SK-N-SH treated with all-trans-retinoic acid at 6 μM for 48 hours (cell line): Measurements from ENCODE around the gene ARVCF.

ENCODE experiments used
- ATAC-seq: fragments of 200-7000 bp; cut with Tn5 transposase; 3 replicates; pipeline ENCODE4 v1.9.1; 2020; ENCODE audit warnings: mild to moderate bottlenecking, moderate library complexity
- ARNTL ChIP-seq: fragments of 450-650 bp; formaldehyde crosslinking; IDR thresholded peaks from 2 replicates; pipeline ENCODE4 v1.5.0; 2020; ENCODE audit warnings: low read depth, mild to moderate bottlenecking, moderate library complexity, borderline replicate concordance
- BACH2 ChIP-seq: fragments of 250-450 bp; sonication (Bioruptor Pico); IDR thresholded peaks from 2 replicates; pipeline ENCODE4 v1.9.0; 2021; ENCODE audit warnings: mild to moderate bottlenecking, borderline replicate concordance
- CREB5 ChIP-seq: fragments of 250-450 bp; sonication (Bioruptor Pico); IDR thresholded peaks from 2 replicates; pipeline ENCODE4 v1.5.1; 2020; ENCODE audit warnings: low read depth, mild to moderate bottlenecking, moderate library complexity
- CSDC2 ChIP-seq: fragments of 250-450 bp; sonication (Bioruptor Pico); IDR thresholded peaks from 2 replicates; pipeline ENCODE4 v1.5.0; 2020; ENCODE audit warnings: mild to moderate bottlenecking, moderate library complexity
- ESRRG ChIP-seq: fragments of 250-450 bp; sonication (Bioruptor Pico); IDR thresholded peaks from 2 replicates; pipeline ENCODE4 v1.6.1; 2021; ENCODE audit warnings: mild to moderate bottlenecking
- GLIS3 ChIP-seq: fragments of 250-450 bp; sonication (Bioruptor Pico); IDR thresholded peaks from 2 replicates; pipeline ENCODE4 v1.5.0; 2020; ENCODE audit warnings: mild to moderate bottlenecking, moderate library complexity
- ISL1 ChIP-seq: fragments of 250-450 bp; sonication (Bioruptor Pico); IDR thresholded peaks from 2 replicates; pipeline ENCODE4 v2.1.2; 2022; ENCODE audit warnings: mild to moderate bottlenecking, moderate library complexity
- OSR1 ChIP-seq: fragments of 250-450 bp; sonication (Bioruptor Pico); IDR thresholded peaks from 2 replicates; pipeline ENCODE4 v1.8.0; 2022; ENCODE audit warnings: moderate library complexity, mild to moderate bottlenecking, inconsistent platforms
- PATZ1 ChIP-seq: fragments of 250-450 bp; sonication (Bioruptor Pico); IDR thresholded peaks from 2 replicates; pipeline ENCODE4 v1.8.0; 2020; ENCODE audit warnings: mild to moderate bottlenecking, moderate library complexity, borderline replicate concordance
- POU6F1 ChIP-seq: fragments of 250-450 bp; sonication (Bioruptor Pico); IDR thresholded peaks from 2 replicates; pipeline ENCODE4 v1.8.0; 2021; ENCODE audit warnings: low read depth, mild to moderate bottlenecking, moderate library complexity, borderline replicate concordance
- RARB ChIP-seq: fragments of 250-450 bp; sonication (Bioruptor Pico); IDR thresholded peaks from 2 replicates; pipeline ENCODE4 v1.8.0; 2021; ENCODE audit warnings: mild to moderate bottlenecking, moderate library complexity
- SNAI2 ChIP-seq: fragments of 250-450 bp; sonication (Bioruptor Pico); IDR thresholded peaks from 2 replicates; pipeline ENCODE4 v1.5.0; 2020; ENCODE audit warnings: mild to moderate bottlenecking, moderate library complexity
- TCF4 ChIP-seq: fragments of 250-450 bp; sonication (Bioruptor Pico); IDR thresholded peaks from 2 replicates; pipeline ENCODE4 v1.8.0; 2021; ENCODE audit warnings: mild to moderate bottlenecking, moderate library complexity, borderline replicate concordance
- TOX ChIP-seq: fragments of 250-450 bp; sonication (Bioruptor Pico); IDR thresholded peaks from 2 replicates; pipeline ENCODE4 v1.8.0; 2021; ENCODE audit warnings: mild to moderate bottlenecking, moderate library complexity, borderline replicate concordance
- ZC3H10 ChIP-seq: fragments of 250-450 bp; sonication (Bioruptor Pico); IDR thresholded peaks from 2 replicates; pipeline ENCODE4 v1.5.1; 2021; ENCODE audit warnings: mild to moderate bottlenecking, moderate library complexity
- ZFP3 ChIP-seq: fragments of 250-450 bp; sonication (Bioruptor Pico); IDR thresholded peaks from 2 replicates; pipeline ENCODE4 v1.5.0; 2020; ENCODE audit warnings: mild to moderate bottlenecking, moderate library complexity
- ZFP30 ChIP-seq: fragments of 450-650 bp; formaldehyde crosslinking; IDR thresholded peaks from 2 replicates; pipeline ENCODE4 v1.5.0; 2022; ENCODE audit warnings: mild to moderate bottlenecking, moderate library complexity
- ZNF565 ChIP-seq: fragments of 450-650 bp; formaldehyde crosslinking; conservative IDR thresholded peaks from 2 replicates; pipeline ENCODE4 v1.5.0; 2020; ENCODE audit warnings: low read depth, mild to moderate bottlenecking, moderate library complexity
- ZNF70 ChIP-seq: fragments of 450-650 bp; formaldehyde crosslinking; IDR thresholded peaks from 2 replicates; pipeline ENCODE4 v1.5.0; 2020; ENCODE audit warnings: mild to moderate bottlenecking, moderate library complexity
- ZNF8 ChIP-seq: fragments of 450-650 bp; formaldehyde crosslinking; IDR thresholded peaks from 2 replicates; pipeline ENCODE4 v1.5.0; 2020; ENCODE audit warnings: mild to moderate bottlenecking, moderate library complexity
- TF ChIP-seq, protein P1 (sequence below): fragments of 250-450 bp; sonication (Bioruptor Pico); IDR thresholded peaks from 2 replicates; pipeline ENCODE4 v1.5.0; 2020; ENCODE audit warnings: mild to moderate bottlenecking, moderate library complexity

Gene ARVCF

DNA sequence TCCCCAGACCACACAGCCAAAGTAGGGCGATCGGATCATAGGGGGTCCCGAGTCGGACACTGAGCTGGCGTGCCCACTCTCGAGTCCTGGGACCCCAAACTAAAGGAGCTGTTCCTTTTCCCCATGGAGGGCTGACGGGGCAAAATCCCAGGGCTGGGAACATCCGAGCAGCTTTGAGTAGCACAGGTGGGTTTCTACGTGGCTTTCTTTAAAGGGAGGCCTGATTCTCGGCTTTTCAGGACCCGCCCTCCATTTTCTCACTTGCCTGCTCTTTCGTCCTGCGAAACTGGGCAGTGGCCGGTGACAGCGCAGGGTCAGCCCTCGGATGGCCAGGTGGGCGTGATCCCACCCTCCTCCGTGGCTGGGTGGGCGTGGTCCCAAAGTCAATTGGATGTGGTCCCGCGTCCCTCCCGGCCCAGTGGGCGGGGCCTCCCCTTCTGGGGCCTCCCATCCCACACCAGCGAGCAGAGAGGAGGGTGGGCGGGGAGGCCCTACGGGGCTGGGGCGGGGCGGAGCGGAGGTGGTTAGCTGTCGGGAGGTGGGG is 57.5 kb downstream of the ARVCF start (continued):
- TF ChIP-seq, protein P1, sequence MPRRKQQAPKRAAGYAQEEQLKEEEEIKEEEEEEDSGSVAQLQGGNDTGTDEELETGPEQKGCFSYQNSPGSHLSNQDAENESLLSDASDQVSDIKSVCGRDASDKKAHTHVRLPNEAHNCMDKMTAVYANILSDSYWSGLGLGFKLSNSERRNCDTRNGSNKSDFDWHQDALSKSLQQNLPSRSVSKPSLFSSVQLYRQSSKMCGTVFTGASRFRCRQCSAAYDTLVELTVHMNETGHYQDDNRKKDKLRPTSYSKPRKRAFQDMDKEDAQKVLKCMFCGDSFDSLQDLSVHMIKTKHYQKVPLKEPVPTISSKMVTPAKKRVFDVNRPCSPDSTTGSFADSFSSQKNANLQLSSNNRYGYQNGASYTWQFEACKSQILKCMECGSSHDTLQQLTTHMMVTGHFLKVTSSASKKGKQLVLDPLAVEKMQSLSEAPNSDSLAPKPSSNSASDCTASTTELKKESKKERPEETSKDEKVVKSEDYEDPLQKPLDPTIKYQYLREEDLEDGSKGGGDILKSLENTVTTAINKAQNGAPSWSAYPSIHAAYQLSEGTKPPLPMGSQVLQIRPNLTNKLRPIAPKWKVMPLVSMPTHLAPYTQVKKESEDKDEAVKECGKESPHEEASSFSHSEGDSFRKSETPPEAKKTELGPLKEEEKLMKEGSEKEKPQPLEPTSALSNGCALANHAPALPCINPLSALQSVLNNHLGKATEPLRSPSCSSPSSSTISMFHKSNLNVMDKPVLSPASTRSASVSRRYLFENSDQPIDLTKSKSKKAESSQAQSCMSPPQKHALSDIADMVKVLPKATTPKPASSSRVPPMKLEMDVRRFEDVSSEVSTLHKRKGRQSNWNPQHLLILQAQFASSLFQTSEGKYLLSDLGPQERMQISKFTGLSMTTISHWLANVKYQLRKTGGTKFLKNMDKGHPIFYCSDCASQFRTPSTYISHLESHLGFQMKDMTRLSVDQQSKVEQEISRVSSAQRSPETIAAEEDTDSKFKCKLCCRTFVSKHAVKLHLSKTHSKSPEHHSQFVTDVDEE: no peak
- TF ChIP-seq SNAI2 (no peak), ZNF70 (CRISPR knock-in tag) (no peak), ZNF565 (no peak), PATZ1 (CRISPR knock-in tag) (no peak), ISL1 (CRISPR knock-in tag) (no peak), ZFP30 (no peak), TOX (CRISPR knock-in tag) (no peak), GLIS3 (CRISPR knock-in tag) (no peak)

DNA sequence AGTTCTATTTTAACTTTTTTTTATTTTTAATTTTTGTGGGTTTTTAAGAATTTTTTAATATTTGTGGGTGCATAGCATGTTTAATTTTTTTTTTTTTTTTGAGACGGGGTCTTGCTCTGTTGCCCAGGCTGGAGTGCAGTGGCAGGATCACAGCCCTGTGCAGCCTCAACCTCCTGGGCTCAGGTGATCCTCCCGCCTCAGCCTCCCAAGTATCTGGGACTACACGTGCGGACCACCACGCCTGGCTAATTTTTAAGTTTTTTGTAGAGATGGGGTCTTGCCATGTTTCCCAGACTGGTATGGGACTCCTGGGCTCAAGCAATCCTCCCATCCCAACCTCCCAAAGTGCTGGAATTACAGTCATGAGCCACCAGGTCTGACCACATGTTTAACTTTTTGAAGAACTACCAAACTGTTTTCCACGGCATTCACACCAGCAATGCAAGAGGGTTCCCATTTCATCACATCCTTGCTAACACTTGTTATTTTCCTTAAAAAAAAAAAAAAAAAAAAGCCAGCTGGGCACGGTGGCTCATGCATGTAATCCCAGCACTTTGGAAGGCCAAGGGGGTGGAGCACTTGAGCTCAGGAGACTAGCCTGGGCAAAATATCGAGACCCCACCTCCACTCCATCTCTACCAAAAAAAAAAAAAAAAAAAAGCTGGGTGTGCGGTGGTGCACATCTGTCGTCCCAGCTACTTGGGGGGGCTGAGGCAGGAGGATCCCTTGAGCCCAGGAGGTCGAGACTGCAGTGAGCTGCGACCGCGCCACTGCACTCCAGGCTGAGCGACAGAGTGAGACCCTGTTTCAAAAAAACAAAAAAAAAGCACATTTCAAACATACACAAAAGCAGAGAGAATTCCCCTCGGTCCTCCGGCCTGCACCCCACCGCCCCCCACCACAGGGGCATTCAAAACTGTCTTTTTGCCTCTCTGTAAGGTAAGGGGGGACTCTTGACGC is 58.3 kb downstream of the ARVCF start:
- ATAC-seq: no peak
- TF ChIP-seq POU6F1: no peak
- no peak for TF ChIP-seq TCF4 (CRISPR knock-in tag)
- no peak for TF ChIP-seq ESRRG
- TF ChIP-seq ISL1 (CRISPR knock-in tag): no peak
- TF ChIP-seq CREB5: no peak
- TF ChIP-seq, all 23 proteins: peak for 0

- ATAC-seq: no peak
- TF ChIP-seq, protein P1: no peak
- no peak for TF ChIP-seq ZNF8 (CRISPR knock-in tag)
- TF ChIP-seq, all 23 proteins: peak for 0
Observed at GRCh38 chr22:19957445-19957844, 59.2 kb downstream of the ARVCF start.

GRCh38 chr22:19955241-19956128 is 61.1 kb downstream of the ARVCF start:
- no peak for ATAC-seq
- TF ChIP-seq TCF4 (CRISPR knock-in tag): no peak
- no peak for TF ChIP-seq ZNF8 (CRISPR knock-in tag)
- no peak for TF ChIP-seq CSDC2 (CRISPR knock-in tag)
- no peak for TF ChIP-seq ZNF565
- TF ChIP-seq ARNTL (CRISPR knock-in tag): no peak
- TF ChIP-seq ZFP3 (CRISPR knock-in tag): no peak
- no peak for TF ChIP-seq OSR1 (CRISPR knock-in tag)
- TF ChIP-seq ZC3H10: no peak
- no peak for TF ChIP-seq ESRRG
- TF ChIP-seq ISL1 (CRISPR knock-in tag): no peak
- no peak for TF ChIP-seq RARB (CRISPR knock-in tag)
- TF ChIP-seq POU6F1: no peak
- TF ChIP-seq BACH2 (CRISPR knock-in tag): no peak
- no peak for TF ChIP-seq GLIS3 (CRISPR knock-in tag)
